ENCODE data around the gene PRKCZ.

DNA sequence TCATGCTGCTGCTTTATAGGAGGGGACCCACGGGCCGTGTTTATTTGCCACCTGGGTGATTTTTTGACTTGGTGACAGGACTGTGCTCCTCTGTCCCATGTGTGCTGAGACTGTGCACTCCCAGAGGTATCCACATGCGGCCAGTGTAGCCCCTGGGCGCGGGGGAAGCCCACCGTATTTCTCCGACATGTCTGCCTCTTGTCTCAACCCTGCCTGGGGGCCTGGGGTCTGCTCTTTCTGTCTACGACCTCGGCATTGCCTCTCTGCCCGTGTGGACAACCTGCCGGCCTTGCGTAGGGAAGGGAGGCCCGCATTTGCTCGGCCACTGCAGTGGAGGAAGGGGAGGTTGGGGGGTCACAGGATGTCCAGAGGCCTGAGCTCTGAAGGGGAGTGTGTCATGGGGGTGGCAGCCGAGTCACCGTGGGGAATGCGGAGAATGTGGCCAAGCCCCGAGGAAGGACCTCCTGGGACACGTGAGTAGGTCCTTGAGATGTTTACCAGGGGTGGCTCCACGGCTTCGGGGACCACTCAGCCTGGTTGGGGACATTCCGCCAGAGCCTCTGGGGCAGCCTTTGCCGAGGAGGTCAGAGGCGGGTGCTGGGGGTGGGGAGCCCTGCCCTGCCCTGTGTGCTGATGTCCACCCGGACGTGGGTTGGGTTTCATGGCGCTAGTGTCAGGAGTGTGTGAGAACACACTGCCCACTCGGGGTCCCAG, 11.0 kb downstream of the PRKCZ start:
- no peak for TF ChIP-seq EZH2 (IDR thresholded peaks at IDR 0.05; ENCODE audit: low read depth)
- TF ChIP-seq, protein P1, sequence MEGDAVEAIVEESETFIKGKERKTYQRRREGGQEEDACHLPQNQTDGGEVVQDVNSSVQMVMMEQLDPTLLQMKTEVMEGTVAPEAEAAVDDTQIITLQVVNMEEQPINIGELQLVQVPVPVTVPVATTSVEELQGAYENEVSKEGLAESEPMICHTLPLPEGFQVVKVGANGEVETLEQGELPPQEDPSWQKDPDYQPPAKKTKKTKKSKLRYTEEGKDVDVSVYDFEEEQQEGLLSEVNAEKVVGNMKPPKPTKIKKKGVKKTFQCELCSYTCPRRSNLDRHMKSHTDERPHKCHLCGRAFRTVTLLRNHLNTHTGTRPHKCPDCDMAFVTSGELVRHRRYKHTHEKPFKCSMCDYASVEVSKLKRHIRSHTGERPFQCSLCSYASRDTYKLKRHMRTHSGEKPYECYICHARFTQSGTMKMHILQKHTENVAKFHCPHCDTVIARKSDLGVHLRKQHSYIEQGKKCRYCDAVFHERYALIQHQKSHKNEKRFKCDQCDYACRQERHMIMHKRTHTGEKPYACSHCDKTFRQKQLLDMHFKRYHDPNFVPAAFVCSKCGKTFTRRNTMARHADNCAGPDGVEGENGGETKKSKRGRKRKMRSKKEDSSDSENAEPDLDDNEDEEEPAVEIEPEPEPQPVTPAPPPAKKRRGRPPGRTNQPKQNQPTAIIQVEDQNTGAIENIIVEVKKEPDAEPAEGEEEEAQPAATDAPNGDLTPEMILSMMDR (conservative IDR thresholded peaks at IDR 0.05) = no peak

Data from PC-9 (cell line).